GM19025 (cell line): ENCODE data around the gene GALNT18.
"Not testable (repeated sequence)": the region's sequence is repeated elsewhere in the genome, so short reads cannot be mapped to it uniquely, and the experiment has no call there.

ENCODE experiments used
- ATAC-seq: cut with Tn5 transposase; IDR thresholded peaks from one replicate; pipeline ENCODE4 v1.9.1; 2021; ENCODE audit warnings: mild to moderate bottlenecking, low read depth, moderate library complexity; ENCODE audit not compliant: unreplicated experiment

GALNT18 gene

GRCh38 chr11:11378184-11378940 is 243.4 kb downstream of the GALNT18 start:
- ATAC-seq: no peak

- ATAC-seq: no peak
Observed at GRCh38 chr11:11374358-11375148, 247.3 kb downstream of the GALNT18 start.

- ATAC-seq: no peak
Observed at GRCh38 chr11:11373934-11374333, 247.9 kb downstream of the GALNT18 start.

- ATAC-seq: no peak
Observed at GRCh38 chr11:11372461-11372860, 249.3 kb downstream of the GALNT18 start.

- ATAC-seq: no peak
Observed at GRCh38 chr11:11370962-11371303, 250.9 kb downstream of the GALNT18 start.

- ATAC-seq: no peak
Observed at GRCh38 chr11:11370255-11370961, 251.4 kb downstream of the GALNT18 start.

- no peak for ATAC-seq
Observed at GRCh38 chr11:11366793-11367192, 255.0 kb downstream of the GALNT18 start.

GRCh38 chr11:11363674-11364073 is 258.1 kb downstream of the GALNT18 start:
- no peak for ATAC-seq

- no peak for ATAC-seq
Observed at GRCh38 chr11:11359611-11360010, 262.2 kb downstream of the GALNT18 start.

- ATAC-seq: no peak
Observed at GRCh38 chr11:11356842-11357241, 265.0 kb downstream of the GALNT18 start.

- not testable (repeated sequence) for ATAC-seq
Observed at GRCh38 chr11:11352878-11353277, 268.9 kb downstream of the GALNT18 start, which contains the start of gene CSNK2A3. Gene CSNK2A3 (minus strand): TSS chr11:11353250. CDS start chr11:11353119, 131 bp downstream.

- ATAC-seq: not testable (repeated sequence)
Observed at GRCh38 chr11:11351851-11352250, 270.0 kb downstream of the GALNT18 start.

- ATAC-seq: no peak
Observed at GRCh38 chr11:11351042-11351586, 270.7 kb downstream of the GALNT18 start.

GRCh38 chr11:11349870-11350337 is 271.9 kb downstream of the GALNT18 start:
- no peak for ATAC-seq

- ATAC-seq: no peak
Observed at GRCh38 chr11:11349106-11349825, 272.5 kb downstream of the GALNT18 start.

GRCh38 chr11:11348303-11348702 is 273.5 kb downstream of the GALNT18 start:
- no peak for ATAC-seq

GRCh38 chr11:11347592-11347991 is 274.2 kb downstream of the GALNT18 start:
- no peak for ATAC-seq

GRCh38 chr11:11346303-11346702 is 275.5 kb downstream of the GALNT18 start:
- ATAC-seq: no peak

- no peak for ATAC-seq
Observed at GRCh38 chr11:11345099-11345498, 276.7 kb downstream of the GALNT18 start.

- no peak for ATAC-seq
Observed at GRCh38 chr11:11344045-11344444, 277.8 kb downstream of the GALNT18 start.
